PC-9 (cell line): ENCODE data around the gene SYT1.

Source experiments
- CTCF ChIP-seq: fragments of 200-600 bp; sonication (generic); conservative IDR thresholded peaks from 2 replicates; pipeline ENCODE4 v1.6.1; 2017; ENCODE audit warnings: mixed run types, antibody characterized with exemption, mild to moderate bottlenecking, moderate library complexity
- EZH2 ChIP-seq: fragments of 200-600 bp; sonication (generic); IDR thresholded peaks from 2 replicates; pipeline ENCODE4 v1.8.0; 2017; ENCODE audit warnings: antibody characterized with exemption, low read depth

GRCh38 chr12:78931466-78931990, 67.0 kb downstream of the SYT1 start:
- TF ChIP-seq CTCF = no peak
- no peak for TF ChIP-seq EZH2
